ENCODE measurements around the gene SLC46A2.

Gene SLC46A2, protein sequence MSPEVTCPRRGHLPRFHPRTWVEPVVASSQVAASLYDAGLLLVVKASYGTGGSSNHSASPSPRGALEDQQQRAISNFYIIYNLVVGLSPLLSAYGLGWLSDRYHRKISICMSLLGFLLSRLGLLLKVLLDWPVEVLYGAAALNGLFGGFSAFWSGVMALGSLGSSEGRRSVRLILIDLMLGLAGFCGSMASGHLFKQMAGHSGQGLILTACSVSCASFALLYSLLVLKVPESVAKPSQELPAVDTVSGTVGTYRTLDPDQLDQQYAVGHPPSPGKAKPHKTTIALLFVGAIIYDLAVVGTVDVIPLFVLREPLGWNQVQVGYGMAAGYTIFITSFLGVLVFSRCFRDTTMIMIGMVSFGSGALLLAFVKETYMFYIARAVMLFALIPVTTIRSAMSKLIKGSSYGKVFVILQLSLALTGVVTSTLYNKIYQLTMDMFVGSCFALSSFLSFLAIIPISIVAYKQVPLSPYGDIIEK

DNA sequence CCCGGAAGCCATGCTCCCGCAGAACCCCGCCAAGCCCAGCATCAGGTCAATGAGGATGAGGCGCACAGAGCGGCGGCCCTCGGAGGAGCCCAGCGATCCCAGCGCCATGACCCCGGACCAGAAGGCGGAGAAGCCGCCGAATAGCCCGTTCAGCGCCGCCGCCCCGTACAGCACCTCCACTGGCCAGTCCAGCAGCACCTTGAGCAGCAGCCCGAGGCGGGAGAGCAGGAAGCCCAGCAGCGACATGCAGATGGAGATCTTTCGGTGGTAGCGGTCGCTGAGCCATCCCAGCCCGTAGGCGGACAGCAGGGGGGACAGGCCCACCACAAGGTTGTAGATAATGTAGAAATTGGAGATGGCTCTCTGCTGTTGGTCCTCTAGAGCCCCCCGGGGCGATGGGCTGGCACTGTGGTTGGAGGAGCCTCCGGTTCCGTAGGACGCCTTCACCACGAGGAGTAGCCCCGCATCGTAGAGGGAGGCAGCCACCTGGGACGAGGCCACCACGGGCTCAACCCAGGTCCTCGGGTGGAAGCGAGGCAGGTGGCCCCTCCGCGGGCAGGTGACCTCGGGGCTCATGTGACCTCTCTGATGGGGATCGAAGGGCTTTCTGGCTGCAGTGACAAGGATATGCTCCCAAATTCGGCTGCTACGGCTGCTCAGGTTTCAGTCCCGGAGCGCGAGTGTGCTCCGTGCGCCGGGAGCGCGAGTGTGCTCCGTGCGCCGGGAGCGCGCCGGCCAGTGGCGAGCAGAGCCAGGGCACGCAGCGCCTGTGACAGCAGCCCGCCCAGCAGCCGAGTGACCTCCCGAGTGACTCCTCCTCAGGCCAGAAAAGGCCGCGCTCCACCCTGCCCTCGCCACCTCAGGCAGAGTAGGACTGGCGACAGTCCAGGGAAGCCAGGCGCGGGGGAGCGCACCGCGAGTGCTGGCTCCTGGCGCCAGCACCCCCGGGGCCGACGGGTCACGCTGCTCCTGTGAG, at the start of gene SLC46A2:
Gene SLC46A2, minus strand, starts transcription at position 771 of the 976 bp plus-strand sequence. Its CDS starts 195 bp downstream, at position 576.
- DNase-seq = no peak

DNA sequence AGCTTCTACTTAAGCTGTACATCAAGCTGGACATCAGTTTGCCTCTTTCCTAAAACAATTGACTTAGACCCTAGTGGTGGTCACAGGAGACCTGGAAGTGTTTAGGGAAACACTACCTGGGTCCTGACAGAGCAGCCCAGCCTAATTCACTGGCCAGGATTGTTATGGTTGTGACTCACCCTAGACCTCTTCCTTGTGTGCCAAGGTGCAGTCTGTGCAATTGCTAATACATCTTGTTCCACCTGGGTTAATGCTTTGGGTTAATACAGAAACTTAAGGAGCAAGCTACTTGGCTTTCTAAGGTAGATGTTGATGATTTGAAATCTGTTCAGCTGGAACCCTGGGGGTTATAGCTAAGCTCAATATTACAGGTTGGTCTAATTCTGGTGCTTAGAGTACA, 48.7 kb upstream of the SLC46A2 start:
- no peak for DNase-seq

DNA sequence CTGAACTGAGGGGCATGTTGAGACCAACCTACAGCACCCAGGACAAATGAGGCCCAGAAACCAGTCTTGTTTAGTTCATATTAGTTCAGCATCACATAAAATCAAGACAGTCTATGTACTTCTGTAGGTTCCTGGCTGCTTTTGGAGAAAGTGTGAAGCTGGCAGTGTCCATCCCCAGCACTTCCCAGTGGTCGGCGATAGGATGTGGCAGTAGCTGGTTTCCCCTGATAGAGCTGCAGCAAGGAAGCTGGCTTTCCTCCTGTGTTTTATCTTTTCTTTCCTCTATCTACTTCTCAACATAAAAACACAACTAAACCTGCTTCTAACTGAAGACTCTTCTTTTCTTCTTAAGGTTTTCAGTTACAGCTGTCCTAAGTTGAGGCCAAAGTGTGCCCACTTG, 43.0 kb upstream of the SLC46A2 start:
- no peak for DNase-seq

DNA sequence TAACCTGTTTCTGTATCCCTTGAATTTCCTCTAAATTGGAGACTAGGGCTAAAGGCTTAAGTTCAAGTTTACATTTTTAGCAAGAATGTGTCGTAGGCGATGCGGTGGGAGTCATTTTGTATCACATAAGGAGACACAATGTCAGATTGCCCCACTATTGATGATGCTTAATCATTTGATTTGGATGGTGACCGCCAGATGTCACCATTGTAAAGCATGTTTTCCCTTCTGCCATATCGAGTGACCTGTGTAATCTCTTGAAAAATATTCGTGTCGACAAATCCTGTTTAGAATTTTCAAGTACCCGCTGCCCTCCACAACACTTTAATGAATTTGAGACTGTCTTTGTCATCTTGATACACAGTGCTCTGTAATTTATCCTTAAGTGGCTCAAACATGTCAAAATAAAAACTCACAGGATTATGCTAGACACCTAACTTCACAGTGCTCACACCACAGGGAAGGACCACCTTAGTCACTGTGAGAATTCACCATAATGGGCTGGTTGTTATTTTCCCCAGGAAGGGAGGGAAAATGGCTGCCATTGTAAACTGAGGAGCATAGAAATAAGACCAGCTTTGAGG, 34.5 kb upstream of the SLC46A2 start:
- no peak for DNase-seq

DNA sequence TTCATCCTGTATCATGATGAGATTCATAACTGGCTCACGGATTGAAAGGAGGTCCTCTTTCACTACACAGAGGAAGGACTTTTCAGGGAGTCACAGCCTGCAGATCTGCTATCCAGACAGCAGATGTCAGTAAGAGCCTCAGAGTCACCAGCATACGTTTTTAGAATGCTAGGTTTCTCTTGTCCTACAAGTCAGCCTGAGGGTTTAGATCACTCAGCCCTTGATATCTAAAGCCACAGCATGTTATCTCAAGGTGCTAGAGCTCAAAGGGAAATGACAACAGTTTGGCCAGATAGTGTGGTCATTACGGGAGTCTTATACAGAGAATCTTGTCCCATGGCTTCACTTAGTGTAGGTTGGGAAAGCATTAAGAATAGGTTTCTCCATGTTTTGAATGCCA, 30.9 kb upstream of the SLC46A2 start:
- DNase-seq = no peak

DNA sequence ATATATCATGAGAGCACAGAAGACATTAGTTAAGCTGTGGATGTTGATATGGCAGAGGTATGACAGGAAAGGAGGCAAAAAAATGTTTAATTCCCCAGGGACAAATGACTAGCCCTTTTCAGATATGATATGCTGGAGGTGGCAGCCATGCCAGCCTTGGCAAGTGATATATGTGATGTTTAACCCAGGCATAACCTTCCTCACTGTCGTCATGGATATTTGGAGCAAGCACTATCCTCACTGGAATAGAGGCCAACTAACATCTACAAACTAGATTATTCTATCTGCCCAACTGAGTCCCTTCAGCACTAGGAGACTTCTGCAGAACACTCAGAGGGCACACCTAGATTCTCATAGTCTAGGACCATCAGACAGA, 27.3 kb upstream of the SLC46A2 start:
- no peak for DNase-seq

DNA sequence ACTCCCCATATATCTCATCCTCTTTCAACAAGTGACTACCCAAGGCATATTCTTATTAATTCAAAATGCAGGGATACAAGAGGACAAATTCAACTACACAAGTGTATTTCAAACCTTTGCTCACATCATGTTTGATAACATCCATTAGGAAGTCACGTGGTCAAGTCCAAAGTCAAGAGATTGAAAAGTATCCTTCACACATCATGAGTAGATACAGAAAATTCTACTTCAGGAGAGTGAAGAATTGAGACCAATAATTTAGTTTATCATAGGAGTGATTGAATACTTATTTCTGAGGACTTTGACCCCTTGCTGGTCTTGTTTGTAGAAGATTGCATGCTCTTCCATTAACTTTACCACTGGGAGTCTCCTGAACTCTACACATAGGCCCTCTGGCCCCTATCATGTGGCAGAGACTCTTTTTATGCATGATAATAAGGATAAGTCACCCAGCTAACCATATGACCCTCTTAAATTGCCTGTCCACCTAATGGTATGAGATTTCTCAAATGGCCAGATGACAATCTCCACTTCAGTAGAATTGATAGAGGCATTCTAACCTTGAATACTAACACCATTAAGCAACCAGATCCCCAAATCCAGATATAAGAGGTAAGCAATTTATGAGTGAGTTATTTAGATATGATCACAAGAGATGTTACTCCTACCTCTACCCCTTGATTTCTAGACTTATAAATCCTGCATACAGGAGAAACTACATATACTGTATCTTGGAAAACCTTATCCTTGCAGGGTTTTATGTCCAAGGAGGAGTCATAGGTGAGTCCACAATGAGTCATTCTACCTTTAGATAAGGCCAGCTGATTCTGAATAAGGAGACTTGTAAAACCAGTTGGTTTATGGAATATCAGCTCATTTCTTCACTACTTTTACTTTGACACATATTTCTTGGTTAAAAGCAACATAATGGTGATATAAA, 26.6 kb upstream of the SLC46A2 start:
- no peak for DNase-seq

DNA sequence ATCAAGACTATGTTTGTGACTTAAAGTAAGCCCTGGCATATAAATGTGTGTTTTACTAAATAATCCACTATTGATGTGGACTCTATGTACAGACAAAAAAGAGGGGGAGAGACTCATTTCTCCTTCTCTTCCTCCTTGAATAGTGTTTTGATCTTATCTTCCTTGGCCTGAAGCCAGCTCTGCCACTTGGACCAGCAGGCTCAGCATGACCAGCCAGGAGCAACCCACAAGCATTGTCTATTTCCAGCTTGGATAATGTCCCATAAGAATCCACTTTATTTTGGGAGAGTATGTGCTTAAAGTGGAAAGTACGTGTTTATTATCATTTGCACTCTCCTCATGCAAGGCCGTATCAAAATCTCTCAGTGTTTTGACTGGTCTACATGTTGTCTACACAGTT, 23.8 kb upstream of the SLC46A2 start:
- no peak for DNase-seq

DNA sequence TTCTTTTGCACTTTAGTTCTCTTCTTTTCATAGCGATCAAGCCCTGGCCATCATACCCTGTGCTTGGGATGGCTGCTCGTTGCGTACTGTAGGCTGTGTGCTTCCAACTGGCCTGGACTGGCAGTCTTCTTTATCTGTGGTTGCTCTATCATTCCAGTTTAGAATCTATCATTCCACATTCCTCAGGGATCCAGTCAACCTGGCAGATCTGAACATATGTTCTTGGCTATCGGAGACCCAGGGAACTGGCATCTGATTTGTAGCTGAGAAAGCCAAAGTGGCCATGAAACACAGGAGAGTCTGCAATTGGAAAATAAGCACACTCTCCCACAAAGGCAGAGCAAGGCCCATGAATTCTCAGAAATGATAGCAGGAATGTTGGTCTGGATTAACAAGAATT, 22.6 kb upstream of the SLC46A2 start:
- DNase-seq = no peak

DNA sequence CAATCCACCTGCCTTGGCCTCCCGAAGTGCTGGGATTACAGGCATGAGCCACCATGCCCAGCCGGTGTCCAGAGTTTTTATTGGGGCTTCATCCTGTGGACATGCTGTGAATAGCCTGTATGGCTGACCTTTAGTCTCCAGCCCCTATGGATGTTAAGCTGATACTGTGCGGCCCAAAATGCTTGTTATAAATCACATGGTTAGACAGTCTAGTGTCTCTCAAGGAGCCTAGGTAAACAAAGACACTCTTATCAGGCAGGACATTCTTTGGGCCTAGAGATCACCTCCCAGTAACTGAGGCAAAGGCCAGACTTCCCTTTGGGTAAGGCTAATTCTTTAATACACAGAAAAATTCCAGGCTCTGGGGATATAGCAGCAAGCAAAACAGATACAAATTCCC, 22.0 kb upstream of the SLC46A2 start:
- DNase-seq = no peak

DNA sequence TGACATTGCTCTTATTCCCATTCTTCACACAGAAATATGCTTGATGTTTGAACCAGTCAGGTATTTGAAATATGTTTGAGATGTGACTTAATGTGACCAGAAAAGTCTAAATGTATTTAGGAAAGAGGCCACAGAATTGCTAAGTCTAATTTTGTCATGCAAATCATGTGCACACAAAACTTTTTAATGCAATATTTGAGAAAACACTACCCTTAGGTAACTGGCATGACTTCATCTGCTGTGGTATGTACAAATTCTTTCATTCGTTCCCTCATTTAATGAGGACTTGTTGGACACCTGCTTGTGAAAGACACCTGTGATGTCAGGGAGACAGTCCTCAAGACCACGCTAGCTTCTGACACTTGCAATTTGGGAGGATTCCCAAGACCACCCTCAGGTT, 21.1 kb upstream of the SLC46A2 start:
- DNase-seq = no peak

DNA sequence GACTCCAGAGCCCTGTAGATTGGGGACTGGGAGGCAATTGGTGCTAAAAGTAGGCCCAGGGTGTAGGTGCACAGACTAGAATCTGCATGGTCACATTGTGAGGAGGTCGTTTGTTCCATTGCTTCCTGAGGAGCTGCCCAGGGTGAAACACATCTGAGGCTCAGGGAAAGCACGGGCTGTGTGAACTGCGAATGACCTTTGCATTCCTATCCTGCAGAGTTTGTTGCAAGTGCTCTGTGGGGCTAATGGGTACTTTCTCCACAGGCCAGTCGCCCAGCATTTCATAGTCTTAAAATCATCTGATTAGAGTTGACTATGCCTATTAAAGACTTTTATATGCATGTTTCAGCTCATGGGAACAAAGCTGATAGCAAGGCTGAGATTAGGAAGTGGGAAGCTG, 14.4 kb upstream of the SLC46A2 start:
- DNase-seq = no peak

DNA sequence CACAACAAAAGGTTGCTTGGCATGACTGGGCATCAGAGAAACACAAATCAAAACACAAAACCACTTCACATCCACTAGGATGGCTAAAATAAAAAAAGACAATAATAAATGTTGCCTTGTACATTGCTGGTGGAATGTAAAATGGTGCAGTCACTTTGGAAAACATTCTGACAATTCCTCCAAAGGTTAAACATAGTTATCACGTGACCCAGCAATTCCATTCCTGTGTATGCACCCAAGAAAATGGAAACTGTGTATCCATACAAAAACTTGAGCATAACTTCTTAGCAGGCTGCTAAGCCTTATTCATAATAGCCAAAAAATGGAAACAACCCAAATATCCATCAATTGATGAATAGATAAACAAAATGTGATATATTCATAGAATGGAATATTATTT, 10.2 kb upstream of the SLC46A2 start:
- DNase-seq = no peak

DNA sequence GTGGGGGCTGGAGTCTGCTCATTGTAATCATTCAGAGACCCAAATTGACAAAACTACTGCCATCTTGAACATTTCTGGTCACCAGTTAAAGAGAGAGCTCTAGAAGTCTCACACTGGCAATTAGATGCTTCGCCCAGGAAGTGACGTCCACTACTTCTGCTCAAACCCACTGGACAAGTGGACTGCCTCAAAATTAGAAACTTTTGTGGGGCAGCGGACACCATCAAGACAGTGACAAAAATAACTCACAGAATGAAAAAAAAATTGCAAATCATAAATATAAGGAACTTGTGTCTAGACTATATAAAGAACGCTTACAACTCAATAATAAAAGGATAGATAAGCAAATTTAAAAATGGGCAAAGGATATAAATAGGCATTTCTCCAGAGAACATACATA, 9.8 kb upstream of the SLC46A2 start:
- DNase-seq = no peak

DNA sequence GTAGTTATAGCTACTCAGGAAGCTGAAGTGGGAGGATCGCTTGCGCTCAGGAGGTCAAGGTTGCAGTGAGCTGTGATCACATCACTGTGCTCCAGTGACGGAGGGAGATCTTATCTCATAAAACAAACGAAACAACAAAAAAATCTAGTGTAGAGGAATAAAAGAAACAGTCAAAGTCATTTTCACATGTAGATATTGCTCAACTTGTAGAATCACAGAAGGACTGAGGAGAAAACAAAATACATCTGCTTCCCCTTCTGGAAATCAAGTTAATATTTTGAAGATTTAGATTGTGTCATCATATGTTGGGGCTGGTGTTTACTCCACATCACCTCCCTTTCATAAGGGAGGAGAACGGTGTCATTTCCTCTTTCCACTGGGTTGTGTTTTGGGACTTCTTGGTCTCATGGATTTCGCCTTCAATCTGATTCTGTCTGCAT, 8.2 kb upstream of the SLC46A2 start:
- DNase-seq = no peak

DNA sequence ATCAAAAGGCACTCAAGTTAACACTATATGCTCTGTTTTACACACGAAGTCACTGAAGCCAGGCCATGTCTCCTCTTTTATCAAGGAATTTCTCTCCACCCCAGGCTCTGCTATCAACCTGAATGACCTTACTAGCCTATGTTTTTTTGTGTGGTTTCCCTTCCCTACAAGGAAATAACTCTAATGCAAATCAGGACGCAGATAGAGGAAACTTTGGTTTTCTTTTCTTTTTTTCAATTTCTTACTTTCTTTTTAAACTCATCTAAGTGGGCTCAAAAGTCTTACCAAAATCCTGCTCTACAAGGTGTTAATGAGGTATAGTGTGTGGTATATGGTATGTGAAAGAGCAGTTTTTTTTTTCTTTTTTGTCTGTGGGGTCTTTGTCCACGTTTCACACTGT, 5.5 kb upstream of the SLC46A2 start:
- no peak for DNase-seq

DNA sequence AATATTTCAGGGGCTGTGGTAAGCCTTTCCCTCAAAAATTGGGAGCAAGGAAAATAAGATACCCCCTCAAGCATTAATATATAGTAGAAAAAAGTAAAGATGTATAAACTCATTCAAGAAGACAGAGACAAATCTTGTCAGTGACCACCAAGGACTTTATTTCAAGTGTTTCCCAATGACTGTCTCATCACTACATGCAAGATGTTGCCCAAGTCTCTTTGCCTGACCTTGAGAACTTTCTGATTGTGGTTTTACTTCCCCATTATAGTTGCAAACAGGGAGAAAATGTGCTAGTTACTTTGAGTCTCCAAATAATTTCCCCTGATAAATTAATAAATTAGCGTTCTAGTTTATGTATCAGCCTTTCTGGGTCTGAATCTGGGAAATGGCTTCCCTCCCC, 4.0 kb upstream of the SLC46A2 start:
- DNase-seq = no peak

DNA sequence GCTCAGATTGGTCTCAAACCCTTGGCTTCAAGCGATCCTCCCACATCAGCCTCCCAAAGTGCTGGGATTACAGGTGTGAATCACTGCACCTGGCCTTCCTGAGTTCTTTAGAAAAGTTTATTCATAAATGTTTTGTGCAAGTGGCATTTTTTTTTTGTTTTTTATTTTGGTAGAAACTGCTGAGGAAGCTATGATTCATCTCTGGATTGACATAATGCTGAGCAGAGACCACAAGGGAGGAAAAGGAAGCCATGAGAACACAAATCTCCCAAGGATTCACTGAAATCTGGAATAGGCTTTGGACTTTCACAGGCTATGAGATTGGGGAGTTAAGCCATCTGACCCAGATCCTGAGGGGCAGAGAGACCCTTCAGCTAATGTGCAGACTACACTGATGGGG, 3.4 kb upstream of the SLC46A2 start:
- no peak for DNase-seq

DNA sequence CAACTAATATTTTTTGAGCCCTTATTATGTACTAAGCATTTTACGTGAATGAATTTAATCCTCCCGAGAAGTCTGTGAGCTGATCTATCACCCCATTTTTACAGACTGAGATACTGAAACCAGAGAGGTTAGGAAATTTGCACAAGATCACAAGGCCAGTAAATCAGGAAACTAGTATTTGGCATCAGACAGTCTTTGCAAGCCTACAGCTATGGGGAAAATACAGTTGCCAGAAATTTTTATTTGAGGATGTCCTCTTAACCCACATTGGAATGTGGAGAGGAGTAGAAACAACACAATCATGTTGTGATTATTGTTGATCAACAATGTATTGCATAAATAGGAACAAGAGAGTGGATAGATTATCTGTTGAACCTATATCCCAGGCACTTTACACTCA, 2.3 kb upstream of the SLC46A2 start:
- DNase-seq = no peak

DNA sequence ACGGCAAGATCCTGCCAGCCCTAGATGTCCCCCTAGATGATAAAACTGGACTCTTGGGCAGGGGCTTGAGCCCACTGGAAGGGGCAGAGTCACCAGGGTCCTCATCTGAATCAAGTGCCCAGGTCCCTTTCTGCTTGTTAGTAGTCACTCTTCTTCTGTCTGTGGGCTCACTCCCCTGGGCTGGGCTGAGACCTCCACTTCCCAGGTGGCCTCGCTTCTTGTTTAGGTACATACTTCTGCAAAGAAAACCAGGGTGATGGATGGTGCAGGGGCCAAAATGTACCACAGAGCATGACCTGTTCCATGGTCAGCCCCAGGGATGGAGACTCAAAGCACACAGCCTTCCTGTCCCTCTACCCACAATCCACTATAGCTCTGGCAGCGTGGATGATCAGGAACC, 845 bp upstream of the SLC46A2 start:
- DNase-seq = no peak

DNA sequence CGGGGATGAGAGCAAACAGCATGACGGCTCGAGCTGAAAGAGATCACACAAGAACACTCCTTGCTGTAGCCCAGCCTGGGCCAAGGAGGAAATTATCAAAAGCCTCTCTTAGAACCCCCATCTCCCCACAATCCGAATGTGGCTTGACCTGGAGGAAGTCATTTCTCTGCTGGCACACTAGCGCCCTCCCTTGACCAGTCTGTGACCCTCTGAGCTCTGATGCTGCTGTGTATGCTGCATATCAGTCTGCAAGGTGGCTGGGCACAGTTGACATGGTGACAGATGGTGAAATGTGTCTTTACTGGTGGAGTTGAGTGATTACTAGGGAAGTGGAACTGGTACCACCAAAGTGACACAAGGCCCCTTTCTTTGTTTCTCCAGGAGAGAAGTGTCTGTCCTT, 3.3 kb downstream of the SLC46A2 start:
- no peak for DNase-seq

DNA sequence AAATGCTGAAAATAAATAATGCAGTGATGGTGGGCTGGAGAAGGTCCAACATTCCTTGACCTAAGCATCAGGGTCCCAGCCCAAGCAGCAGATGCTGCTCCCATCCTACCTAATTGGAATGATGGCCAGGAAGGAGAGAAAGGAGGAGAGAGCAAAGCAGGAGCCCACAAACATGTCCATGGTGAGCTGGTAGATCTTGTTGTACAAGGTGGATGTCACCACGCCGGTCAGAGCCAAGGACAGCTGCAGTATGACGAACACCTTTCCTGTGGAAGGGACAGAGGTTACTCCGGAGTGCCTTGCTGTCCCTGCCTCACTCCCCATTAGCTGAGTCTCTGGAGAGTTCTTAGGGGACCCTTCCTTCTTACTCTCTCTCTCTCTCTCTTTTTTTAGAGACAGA, 4.3 kb downstream of the SLC46A2 start:
- DNase-seq = no peak
